SK-N-MC (cell line): Measurements from ENCODE around the gene PLPPR1.
"Not testable (repeated sequence)": the region's sequence is repeated elsewhere in the genome, so short reads cannot be mapped to it uniquely, and the experiment has no call there.

Experiments
- DNase-seq: peaks from one replicate; pipeline ENCODE4 v3.0.0-alpha.2; 2011; ENCODE audit warnings: low read depth, low spot score
- H3K27ac ChIP-seq: fragments of 200-600 bp; sonication (generic); 2 replicates; pipeline ENCODE4 v1.5.1; 2016; ENCODE audit warnings: mixed run types
- H3K36me3 ChIP-seq: fragments of 200-600 bp; sonication (generic); 2 replicates; pipeline ENCODE4 v1.6.1; 2017; ENCODE audit warnings: antibody characterized with exemption, low read length, mixed read lengths; ENCODE audit not compliant: insufficient read depth
- H3K4me3 ChIP-seq: fragments of 200-600 bp; sonication (generic); 2 replicates; pipeline ENCODE4 v1.5.1; 2016
- H3K9ac ChIP-seq: fragments of 200-600 bp; sonication (generic); 2 replicates; pipeline ENCODE4 v1.8.0; 2017; ENCODE audit warnings: mixed run types, mixed read lengths; ENCODE audit not compliant: insufficient read length
- H3K9me3 ChIP-seq: fragments of 200-600 bp; sonication (generic); 2 replicates; pipeline ENCODE4 v1.6.1; 2017; ENCODE audit warnings: low read depth, mild to moderate bottlenecking, antibody characterized with exemption, low read length, moderate library complexity, mixed read lengths
- EZH2 ChIP-seq: fragments of 200-600 bp; sonication (generic); IDR thresholded peaks from one replicate; pipeline ENCODE4 v1.6.1; 2017; ENCODE audit warnings: antibody characterized with exemption
- FOXP2 ChIP-seq: optimal IDR thresholded peaks from 2 replicates; pipeline ENCODE3; 2011; ENCODE audit warnings: mild to moderate bottlenecking, moderate library complexity; ENCODE audit not compliant: insufficient read depth; ENCODE audit errors: extremely low read length, control extremely low read depth
- POLR2AphosphoS5 ChIP-seq: IDR thresholded peaks from 2 replicates; pipeline ENCODE4 v1.6.1; 2012; ENCODE audit warnings: mild to moderate bottlenecking, low read depth, low read length, borderline replicate concordance

The PLPPR1 gene

DNA sequence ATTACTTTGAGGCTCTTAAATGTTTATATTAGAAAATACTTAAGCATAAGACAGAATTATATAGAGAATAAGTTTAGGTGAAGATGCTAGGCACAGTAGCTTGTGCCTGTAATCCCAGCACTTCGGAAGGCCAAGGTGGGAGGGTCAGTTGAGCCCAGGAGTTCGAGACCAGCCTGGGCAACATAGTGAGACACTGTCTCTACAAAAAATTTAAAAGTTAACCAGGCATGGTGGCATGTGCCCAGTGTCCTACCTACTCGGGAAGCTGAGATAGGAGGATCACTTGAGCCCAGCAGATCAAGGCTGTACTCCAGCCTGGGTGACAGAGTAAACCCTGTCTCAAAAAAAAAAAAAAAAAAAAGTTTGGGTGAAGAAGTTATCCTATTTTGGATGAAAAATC is 294.6 kb downstream of the PLPPR1 start:
- H3K9ac ChIP-seq = no peak overlapping the region
- no peak overlapping the region for H3K4me3 ChIP-seq
- H3K9me3 ChIP-seq = no peaks in the 10 kb centered on the region
- TF ChIP-seq POLR2AphosphoS5 (no peak), EZH2 (no peak), FOXP2 (no peak)
- no peak for DNase-seq
- no peaks in the 10 kb centered on the region for H3K36me3 ChIP-seq
- H3K27ac ChIP-seq = no peak overlapping the region

DNA sequence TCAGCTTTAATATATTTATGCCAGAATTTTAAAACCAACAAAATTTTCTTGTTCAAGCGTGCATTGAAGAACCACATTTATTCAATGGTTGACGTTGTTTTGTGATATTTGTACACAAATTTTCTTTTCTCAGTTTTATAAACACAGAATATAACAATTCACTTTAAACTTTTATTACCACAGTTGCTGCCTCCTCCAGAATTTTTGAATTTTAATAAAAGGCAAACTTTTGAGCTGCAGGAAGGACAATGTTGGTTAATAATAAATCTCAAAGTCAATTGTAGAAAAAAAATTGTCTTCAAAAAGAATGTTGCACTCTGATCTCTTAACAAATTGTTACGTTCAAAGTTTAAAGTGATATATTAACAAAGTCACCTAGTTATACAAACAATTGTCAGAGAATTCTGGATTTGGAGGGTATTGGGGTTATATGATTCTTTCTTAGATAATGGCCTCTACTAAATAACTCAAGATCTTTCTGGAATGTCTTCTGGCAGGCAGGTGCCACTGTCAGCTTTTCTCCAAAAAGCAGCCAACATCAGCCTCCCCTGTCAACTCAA is 295.8 kb downstream of the PLPPR1 start:
- Histone ChIP-seq H3K9ac (no peak overlapping the region), H3K36me3 (no peaks in the 10 kb centered on the region), H3K4me3 (no peak overlapping the region), H3K9me3 (no peaks in the 10 kb centered on the region), H3K27ac (no peak overlapping the region)
- TF ChIP-seq POLR2AphosphoS5 (no peak), FOXP2 (no peak), EZH2 (no peak)
- DNase-seq = no peak

DNA sequence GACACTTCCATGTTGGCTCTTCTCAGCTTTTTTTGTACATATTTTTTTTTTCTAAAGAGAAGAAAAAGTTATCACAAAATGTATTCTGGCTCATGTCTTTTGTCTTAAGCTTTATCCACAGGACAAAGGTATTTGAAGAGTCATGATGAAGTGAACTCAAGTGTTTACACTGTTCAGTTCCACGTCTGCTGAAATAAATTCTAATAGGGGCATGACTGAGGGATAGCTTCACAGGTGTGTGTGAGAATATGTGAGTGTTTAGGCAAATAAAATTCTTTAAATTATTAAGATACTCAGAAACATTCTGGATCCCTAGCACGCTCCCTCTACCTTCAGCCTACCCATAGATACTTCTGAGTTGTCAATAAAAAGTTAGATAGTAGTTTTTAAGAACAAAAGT is 296.5 kb downstream of the PLPPR1 start:
- TF ChIP-seq FOXP2 (no peak), EZH2 (no peak), POLR2AphosphoS5 (no peak)
- Histone ChIP-seq H3K4me3 (no peak overlapping the region), H3K9ac (no peak overlapping the region), H3K9me3 (no peaks in the 10 kb centered on the region), H3K36me3 (no peaks in the 10 kb centered on the region), H3K27ac (no peak overlapping the region)
- DNase-seq = no peak

DNA sequence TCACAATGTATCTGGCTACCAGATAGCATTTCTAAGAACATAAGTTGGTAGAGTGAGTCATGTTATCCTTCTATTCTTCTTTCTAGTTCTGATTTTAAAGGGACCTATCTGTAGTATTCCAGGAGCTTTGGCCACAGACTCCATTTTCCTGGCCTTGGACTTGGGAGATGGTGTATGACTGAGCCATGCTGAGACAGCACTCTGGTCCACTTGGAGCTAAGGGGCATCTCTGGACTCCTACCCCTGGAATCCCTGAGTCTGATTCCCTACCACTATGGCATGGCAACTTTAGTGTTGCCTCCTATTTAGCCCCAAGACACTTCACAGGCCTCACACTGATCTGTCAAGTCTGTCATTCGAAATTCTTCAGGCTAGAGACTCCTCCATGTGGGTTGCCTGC is 297.5 kb downstream of the PLPPR1 start:
- Histone ChIP-seq H3K9me3 (no peaks in the 10 kb centered on the region), H3K27ac (no peak overlapping the region), H3K9ac (no peak overlapping the region), H3K4me3 (no peak overlapping the region), H3K36me3 (no peaks in the 10 kb centered on the region)
- DNase-seq = no peak
- TF ChIP-seq FOXP2 (no peak), EZH2 (no peak), POLR2AphosphoS5 (no peak)

DNA sequence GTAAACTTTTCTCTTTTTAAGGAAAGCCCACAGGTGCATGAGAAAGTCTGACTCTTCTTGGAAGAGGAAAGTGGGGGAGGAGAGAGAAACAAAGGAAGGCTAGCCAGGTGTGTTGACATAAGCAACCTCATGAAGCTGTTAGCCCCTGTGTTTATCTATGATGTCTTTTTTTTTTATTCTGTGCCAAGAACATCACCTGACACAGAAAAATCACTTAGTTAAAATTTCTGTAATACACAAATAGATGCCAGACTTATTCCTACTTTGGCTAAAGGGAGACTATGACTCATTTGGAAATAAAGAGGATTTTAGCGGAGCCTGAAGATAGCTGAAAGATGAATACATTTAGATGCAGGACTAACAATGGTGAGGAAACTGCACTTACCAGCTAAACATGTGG is 298.0 kb downstream of the PLPPR1 start:
- Histone ChIP-seq H3K9ac (no peak overlapping the region), H3K27ac (no peak overlapping the region), H3K4me3 (no peak overlapping the region), H3K36me3 (no peaks in the 10 kb centered on the region), H3K9me3 (no peaks in the 10 kb centered on the region)
- no peak for DNase-seq
- no peak for TF ChIP-seq POLR2AphosphoS5
- no peak for TF ChIP-seq EZH2
- no peak for TF ChIP-seq FOXP2

DNA sequence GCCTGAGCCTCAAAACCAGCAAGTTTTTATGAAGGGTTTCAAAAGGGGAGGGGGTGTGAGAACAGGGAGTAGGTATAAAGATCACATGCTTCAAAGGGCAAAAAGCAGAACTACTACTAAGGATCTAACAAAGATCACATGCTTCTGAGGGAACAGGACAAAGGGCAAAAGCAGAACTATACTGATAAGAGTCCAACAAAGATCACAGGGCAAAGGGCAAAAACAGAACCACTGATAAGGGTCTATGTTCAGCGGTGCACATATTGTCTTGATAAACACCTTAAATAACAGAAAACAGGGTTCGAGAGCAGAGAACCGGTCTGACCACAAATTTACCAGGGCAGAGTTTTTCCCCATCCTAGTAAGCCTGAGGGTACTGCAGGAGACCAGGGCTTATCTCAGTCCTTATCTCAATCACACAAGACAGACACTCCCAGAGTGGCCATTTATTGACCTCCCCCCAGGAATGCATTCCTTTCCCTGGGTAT is 298.9 kb downstream of the PLPPR1 start:
- H3K36me3 ChIP-seq, H3K27ac ChIP-seq, H3K9me3 ChIP-seq, DNase-seq, H3K4me3 ChIP-seq, H3K9ac ChIP-seq: not testable (repeated sequence)

DNA sequence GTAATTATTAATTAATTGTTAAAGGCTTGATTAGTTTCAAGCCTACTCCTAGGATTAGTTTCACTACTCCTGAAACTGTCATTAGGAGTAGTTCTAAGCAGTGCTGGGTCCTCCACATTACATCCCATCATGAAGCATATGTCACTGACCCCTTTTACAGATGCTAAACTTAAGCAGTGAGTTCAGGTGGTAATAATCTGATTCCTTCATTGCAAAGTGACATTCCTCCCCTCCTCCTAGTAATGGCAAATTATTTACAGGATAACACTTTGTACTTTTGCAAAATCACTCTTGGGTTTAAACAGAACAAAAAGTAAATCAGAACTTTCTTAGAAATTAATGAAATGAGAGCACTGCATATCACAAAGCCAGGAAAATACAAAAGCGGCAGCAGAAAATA is 303.8 kb downstream of the PLPPR1 start:
- no peak for DNase-seq
- Histone ChIP-seq H3K9ac (no peak overlapping the region), H3K27ac (no peak overlapping the region), H3K36me3 (no peaks in the 10 kb centered on the region), H3K4me3 (no peak overlapping the region), H3K9me3 (no peaks in the 10 kb centered on the region)
- TF ChIP-seq POLR2AphosphoS5 = no peak
- no peak for TF ChIP-seq EZH2
- TF ChIP-seq FOXP2 = no peak

DNA sequence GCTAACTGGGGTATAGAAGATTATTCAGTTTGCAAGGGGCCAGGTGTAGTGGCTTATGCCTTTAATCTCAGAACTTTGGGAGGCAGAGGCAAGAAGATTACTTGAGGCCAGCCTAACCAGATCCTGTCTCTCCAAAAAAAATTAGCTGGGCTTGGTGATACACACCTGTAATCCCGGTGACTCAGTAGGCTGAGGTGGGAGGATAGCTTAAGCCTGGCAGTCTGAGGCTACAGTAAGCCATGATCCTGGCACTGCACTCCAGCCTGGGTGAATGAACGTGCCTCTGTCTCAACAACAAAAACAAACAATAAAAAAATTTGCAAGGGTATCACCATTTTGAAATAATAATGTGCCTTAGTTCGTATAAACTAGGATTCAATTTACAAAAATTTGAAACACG is 305.0 kb downstream of the PLPPR1 start:
- H3K27ac ChIP-seq = no peak overlapping the region

DNA sequence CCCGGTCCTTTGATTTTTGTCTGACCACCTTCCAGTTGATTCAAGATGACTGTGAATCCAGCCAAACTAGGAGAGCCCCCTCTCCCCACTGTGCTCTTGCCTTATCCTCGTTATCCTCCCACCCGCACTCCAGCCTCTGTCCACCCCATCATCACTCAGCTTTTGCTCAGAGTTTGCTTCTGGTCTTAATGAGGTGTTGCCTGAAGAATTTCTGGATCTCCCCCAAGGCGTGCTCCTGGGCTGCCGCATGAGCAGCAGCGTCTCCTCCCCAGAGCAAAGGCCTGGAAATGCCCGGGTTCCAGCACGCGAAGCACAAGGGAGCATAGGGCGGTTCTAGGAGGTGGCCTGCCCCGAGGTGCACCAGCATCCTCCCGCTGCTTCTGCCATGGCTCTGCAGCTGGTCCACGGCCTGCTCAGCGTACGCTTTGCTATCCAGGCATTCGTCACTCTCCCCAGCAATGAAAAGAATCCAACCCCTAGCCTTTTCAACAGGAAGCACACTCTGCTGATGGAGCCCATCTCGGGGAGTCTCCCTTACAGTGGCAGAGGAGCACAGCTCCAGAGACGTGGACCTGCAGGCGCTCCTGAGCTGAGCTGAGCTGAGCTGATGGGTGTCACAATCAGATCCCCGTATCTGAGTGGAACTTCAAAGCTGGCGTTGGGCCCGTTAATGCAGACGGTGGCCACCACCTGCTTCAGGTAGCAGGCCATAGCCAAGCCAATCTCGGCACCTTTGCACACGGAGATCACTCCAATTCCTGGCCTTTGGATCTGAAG is 305.6 kb downstream of the PLPPR1 start:
- no peak for TF ChIP-seq EZH2
- no peak for TF ChIP-seq FOXP2
- TF ChIP-seq POLR2AphosphoS5 = no peak

More for the DNA sequence above, 305.0 kb downstream of the PLPPR1 start:
- Histone ChIP-seq H3K9me3 (no peaks in the 10 kb centered on the region), H3K9ac (no peak overlapping the region), H3K4me3 (no peak overlapping the region), H3K36me3 (no peaks in the 10 kb centered on the region)
- no peak for DNase-seq
- TF ChIP-seq POLR2AphosphoS5 = no peak

More for the DNA sequence above, 305.6 kb downstream of the PLPPR1 start:
- H3K4me3 ChIP-seq = no peak overlapping the region
- H3K9me3 ChIP-seq = no peaks in the 10 kb centered on the region
- no peak overlapping the region for H3K9ac ChIP-seq
- no peak overlapping the region for H3K27ac ChIP-seq
- DNase-seq = no peak
- no peaks in the 10 kb centered on the region for H3K36me3 ChIP-seq
